Peyer's patch (tissue), 4 donors: ENCODE results near the gene RBBP8.

Experiments
- CTCF ChIP-seq, 6 experiments: fragments of 450-650 bp in 4 of 6; fragments of 200-600 bp in 2 of 6; sonication (generic) in 1 of 6; IDR thresholded peaks; one replicate each; pipeline ENCODE4 v1.5.1; 2017 to 2019; ENCODE audit warnings: antibody characterized with exemption in 6 of 6, mild to moderate bottlenecking in 3 of 6, moderate library complexity in 1 of 6
- POLR2A ChIP-seq, 2 donors: fragments of 450-650 bp; IDR thresholded peaks; one replicate each; pipeline ENCODE4 v1.5.1; 2017; ENCODE audit warnings: antibody characterized with exemption in 2 of 2, mild to moderate bottlenecking in 2 of 2, moderate library complexity in 2 of 2

- TF ChIP-seq POLR2A (IDR thresholded peaks at IDR 0.05) (no peak), CTCF (IDR thresholded peaks at IDR 0.05) (no peak)
Observed at GRCh38 chr18:22924589-22924988, 8.5 kb upstream of the RBBP8 start.
